ENCODE measurements around the gene TRHDE.

- TF ChIP-seq CTCF (IDR thresholded peaks at IDR 0.05) (no peak), POLR2A (IDR thresholded peaks at IDR 0.05) (no peak), EP300 (IDR thresholded peaks at IDR 0.05) (no peak)
Measured at GRCh38 chr12:72338437-72338836, 66.3 kb downstream of the TRHDE start.
